HT-29 (cell line): ENCODE measurements around the gene FIBCD1. TPM values are rescaled to one million over a fixed set of nuclear protein-coding genes. Genes with fewer than 3 reads are reported as not detected.

ENCODE experiments used
- DNase-seq: peaks from one replicate; pipeline ENCODE4 v3.0.0-alpha.2; 2015; ENCODE audit warnings: low spot score
- total RNA-seq: library from RNA; depleted of rRNA; stranded (reverse); fragments of >200 nt; shearing (Covaris generic); gene quantifications from 2 replicates; pipeline ENCODE4 v1.2.3, GENCODE V29; 2014; rRNA removed

The FIBCD1 gene
- total RNA-seq, 1 experiment from 2014 or later: 0.03 TPM

- no peak for DNase-seq
Observed at GRCh38 chr9:130861372-130862180, 77.5 kb downstream of the FIBCD1 start.

GRCh38 chr9:130860458-130861316 lies 78.4 kb downstream of the FIBCD1 start:
- no peak for DNase-seq

GRCh38 chr9:130858739-130859705 lies 80.0 kb downstream of the FIBCD1 start:
- no peak for DNase-seq

- no peak for DNase-seq
Observed at GRCh38 chr9:130857864-130858738, 80.9 kb downstream of the FIBCD1 start.

- DNase-seq: no peak
Observed at GRCh38 chr9:130856474-130856873, 82.6 kb downstream of the FIBCD1 start.

GRCh38 chr9:130854835-130855234 lies 84.2 kb downstream of the FIBCD1 start:
- no peak for DNase-seq

GRCh38 chr9:130854092-130854491 lies 85.0 kb downstream of the FIBCD1 start:
- peak; percentile 50 for DNase-seq

- no peak for DNase-seq
Observed at GRCh38 chr9:130852801-130853200, 86.2 kb downstream of the FIBCD1 start.

Other genes starting within 250 kb of the FIBCD1 start
- gene EXOSC2, start 245.5 kb downstream of the FIBCD1 start, total RNA-seq: 26.5 and 29.7 TPM in 2 replicates
- gene ABL1, start 104.0 kb downstream of the FIBCD1 start, total RNA-seq: 15.1 and 16.4 TPM in 2 replicates
- gene QRFP, start 42.4 kb downstream of the FIBCD1 start, total RNA-seq: not detected in 2 replicates
- not detected in 2 replicates for gene LAMC3, start 69.9 kb upstream of the FIBCD1 start, total RNA-seq
- gene AIF1L, start 157.3 kb upstream of the FIBCD1 start, total RNA-seq: 0.69 and 0.73 TPM in 2 replicates
- 12.6 and 18.4 TPM in 2 replicates for gene NUP214, start 186.3 kb upstream of the FIBCD1 start, total RNA-seq